Myocyte (in vitro differentiated cells): Measurements from ENCODE around the gene NRL. TPM values are rescaled to one million over a fixed set of nuclear protein-coding genes. Genes with fewer than 3 reads are reported as not detected.
"Not testable (repeated sequence)": the region's sequence is repeated elsewhere in the genome, so short reads cannot be mapped to it uniquely, and the experiment has no call there.

Experiments used
- DNase-seq: peaks from one replicate; pipeline ENCODE4 v3.0.0-alpha.2; 2012; ENCODE audit warnings: low read depth
- total RNA-seq: library from RNA; depleted of rRNA; stranded (reverse); fragments of >200 nt; gene quantifications from 2 replicates; pipeline ENCODE4 v1.2.3, GENCODE V29; 2014

Gene NRL
- total RNA-seq, 1 donor from 2014 or later = 4.5 TPM

- no peak for DNase-seq
Measured at GRCh38 chr14:24054646-24055045, 60.1 kb downstream of the NRL start.

- no peak for DNase-seq
Measured at GRCh38 chr14:24054324-24054641, 60.5 kb downstream of the NRL start.

GRCh38 chr14:24053548-24054323 lies 61.0 kb downstream of the NRL start:
- no peak for DNase-seq

- DNase-seq = no peak
Measured at GRCh38 chr14:24052656-24053547, 61.8 kb downstream of the NRL start.

- peak; percentile 61 for DNase-seq
Measured at GRCh38 chr14:24051789-24052655, 62.7 kb downstream of the NRL start, which contains the start of gene CARMIL3. Gene CARMIL3 (plus strand): TSS chr14:24052009. CDS start chr14:24052154, 145 bp downstream.

GRCh38 chr14:24051176-24051788 lies 63.5 kb downstream of the NRL start:
- DNase-seq = no peak

GRCh38 chr14:24050753-24051152 lies 64.0 kb downstream of the NRL start:
- not testable (repeated sequence) for DNase-seq

- not testable (repeated sequence) for DNase-seq
Measured at GRCh38 chr14:24049002-24049401, 65.7 kb downstream of the NRL start.

GRCh38 chr14:24042746-24043145 lies 72.0 kb downstream of the NRL start:
- no peak for DNase-seq

GRCh38 chr14:24040692-24041091 lies 74.1 kb downstream of the NRL start:
- DNase-seq = no peak

- DNase-seq = no peak
Measured at GRCh38 chr14:24038686-24039085, 76.1 kb downstream of the NRL start.

GRCh38 chr14:24037658-24038037 lies 77.1 kb downstream of the NRL start:
- no peak for DNase-seq

- DNase-seq = not testable (repeated sequence)
Measured at GRCh38 chr14:24036963-24037657, 77.6 kb downstream of the NRL start.

GRCh38 chr14:24036169-24036962 lies 78.4 kb downstream of the NRL start:
- DNase-seq = peak; percentile 74

GRCh38 chr14:24035769-24036168 lies 79.0 kb downstream of the NRL start:
- not testable (repeated sequence) for DNase-seq

GRCh38 chr14:24032727-24033418 lies 81.9 kb downstream of the NRL start:
- peak; percentile 20 for DNase-seq

GRCh38 chr14:24031331-24031730 lies 83.4 kb downstream of the NRL start:
- DNase-seq = not testable (repeated sequence)

- not testable (repeated sequence) for DNase-seq
Measured at GRCh38 chr14:24029687-24030086, 85.1 kb downstream of the NRL start.
